SU-DHL-6 (cell line): ENCODE results near the gene BUB1.

ENCODE experiments used
- EZH2phosphoT487 ChIP-seq: fragments of 200-600 bp; sonication (generic), shearing (Covaris generic); conservative IDR thresholded peaks from 2 replicates; pipeline ENCODE4 v1.6.1; 2018; ENCODE audit warnings: mild to moderate bottlenecking, antibody characterized with exemption, low read length, moderate library complexity, mixed read lengths
- TF ChIP-seq, protein P1 (sequence below): fragments of 200-600 bp; sonication (generic); IDR thresholded peaks from one replicate; pipeline ENCODE4 v1.5.1; 2017; ENCODE audit warnings: antibody characterized with exemption, mild to moderate bottlenecking, low read length, moderate library complexity; ENCODE audit not compliant: insufficient read depth, poor library complexity, severe bottlenecking

DNA sequence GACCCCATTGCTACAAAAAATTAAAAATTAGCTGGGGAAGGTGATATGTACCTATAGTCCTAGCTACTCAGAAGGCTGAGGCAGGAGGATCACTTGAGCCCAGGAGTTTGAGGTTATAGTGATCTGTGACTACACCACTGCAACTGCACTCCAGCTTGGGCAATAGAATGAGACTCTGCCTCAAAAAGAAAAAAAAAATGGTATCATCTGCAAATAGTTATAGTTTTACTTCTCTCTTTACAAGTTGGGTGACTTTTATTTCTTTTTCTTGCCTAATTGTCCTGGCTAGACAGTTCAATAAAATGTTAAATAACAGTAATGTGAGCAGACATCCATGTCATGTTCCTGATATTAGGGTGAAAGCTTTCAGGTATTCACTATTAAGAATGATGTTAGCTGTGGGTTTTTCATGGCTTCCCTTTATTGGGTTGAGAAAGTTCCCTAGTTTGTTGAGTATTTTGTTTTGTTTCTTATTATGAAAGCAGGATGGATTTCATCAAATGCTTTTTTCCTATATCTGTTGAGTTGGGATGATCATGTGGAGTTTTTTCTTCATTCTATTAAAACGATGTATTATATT, 29.6 kb upstream of the BUB1 start:
- TF ChIP-seq, protein P1, sequence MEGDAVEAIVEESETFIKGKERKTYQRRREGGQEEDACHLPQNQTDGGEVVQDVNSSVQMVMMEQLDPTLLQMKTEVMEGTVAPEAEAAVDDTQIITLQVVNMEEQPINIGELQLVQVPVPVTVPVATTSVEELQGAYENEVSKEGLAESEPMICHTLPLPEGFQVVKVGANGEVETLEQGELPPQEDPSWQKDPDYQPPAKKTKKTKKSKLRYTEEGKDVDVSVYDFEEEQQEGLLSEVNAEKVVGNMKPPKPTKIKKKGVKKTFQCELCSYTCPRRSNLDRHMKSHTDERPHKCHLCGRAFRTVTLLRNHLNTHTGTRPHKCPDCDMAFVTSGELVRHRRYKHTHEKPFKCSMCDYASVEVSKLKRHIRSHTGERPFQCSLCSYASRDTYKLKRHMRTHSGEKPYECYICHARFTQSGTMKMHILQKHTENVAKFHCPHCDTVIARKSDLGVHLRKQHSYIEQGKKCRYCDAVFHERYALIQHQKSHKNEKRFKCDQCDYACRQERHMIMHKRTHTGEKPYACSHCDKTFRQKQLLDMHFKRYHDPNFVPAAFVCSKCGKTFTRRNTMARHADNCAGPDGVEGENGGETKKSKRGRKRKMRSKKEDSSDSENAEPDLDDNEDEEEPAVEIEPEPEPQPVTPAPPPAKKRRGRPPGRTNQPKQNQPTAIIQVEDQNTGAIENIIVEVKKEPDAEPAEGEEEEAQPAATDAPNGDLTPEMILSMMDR: no peak
- no peak for TF ChIP-seq EZH2phosphoT487
